Kidney (tissue), 14 donors: ENCODE results near the gene MARK2. TPM values are rescaled to one million over a fixed set of nuclear protein-coding genes. Genes with fewer than 3 reads are reported as not detected.

ENCODE experiments used
- DNase-seq, 5 donors: peaks; one replicate each; pipeline ENCODE4 v3.0.0-alpha.2; 2013 to 2020
- FAIRE-seq: peaks from 2 replicates; lab custom pipeline; 2012; peaks lifted over from hg19 to GRCh38; lab: Jason Lieb, UNC
- H3K27ac ChIP-seq, 2 donors: one replicate each; pipeline ENCODE4 v1.7.0; 2013; ENCODE audit warnings: low read depth in 2 of 2, low read length in 2 of 2, inconsistent platforms in 1 of 2
- H3K27me3 ChIP-seq: one replicate; pipeline ENCODE4 v1.7.1; 2013; ENCODE audit warnings: low read length, inconsistent platforms; ENCODE audit not compliant: control insufficient read depth, insufficient read depth
- H3K36me3 ChIP-seq, 3 donors: one replicate each; pipeline versions ENCODE4 v1.7.0 to v1.7.1; 2013; ENCODE audit warnings: low read length in 3 of 3, control low read depth in 1 of 3, inconsistent platforms in 1 of 3; ENCODE audit not compliant: insufficient read depth in 3 of 3, control insufficient read depth in 2 of 3
- H3K4me1 ChIP-seq, 3 donors: one replicate each; pipeline versions ENCODE4 v1.7.0 to v1.7.1; 2013; ENCODE audit warnings: low read length in 3 of 3, inconsistent platforms in 1 of 3, low read depth in 1 of 3; ENCODE audit not compliant: control insufficient read depth in 2 of 3, insufficient read depth in 2 of 3
- H3K4me3 ChIP-seq, 3 donors: one replicate each; pipeline versions ENCODE4 v1.7.0 to v1.8.1; 2013; ENCODE audit warnings: low read length in 3 of 3, control low read depth in 1 of 3, inconsistent platforms in 1 of 3
- H3K9ac ChIP-seq, 3 donors: one replicate each; pipeline versions ENCODE4 v1.7.0 to v1.7.1; 2013; ENCODE audit warnings: low read length in 3 of 3, control low read depth in 1 of 3, inconsistent platforms in 1 of 3
- H3K9me3 ChIP-seq, 3 donors: one replicate each; pipeline versions ENCODE4 v1.7.0 to v1.7.1; 2013; ENCODE audit warnings: low read length in 3 of 3, control low read depth in 1 of 3, inconsistent platforms in 1 of 3; ENCODE audit not compliant: control insufficient read depth in 2 of 3, insufficient read depth in 1 of 3
- intact Hi-C: fragments of 100-400 bp; cut with DNase I; formaldehyde crosslinking; loops from one replicate; pipeline ENCODE4 v1.11.1; 2022
- polyA plus RNA-seq: library from polyadenylated mRNA; stranded (reverse); fragments of 350-450 nt; fragmentation: Illumina TruSeq; extraction: RNeasy Lipid Tissue Mini Kit (QIAGEN cat#74804); gene quantifications from one replicate; pipeline ENCODE4 v1.2.3, GENCODE V29; 2014; ENCODE audit warnings: low read depth, low replicate concordance; ENCODE audit not compliant: insufficient read depth
- total RNA-seq: library from RNA; stranded (reverse); fragmentation: NEBNext Ultra II Directional; extraction: Animal tissue kit (Norgen Biotek cat#: 25700); gene quantifications from one replicate; pipeline ENCODE4 v1.2.1, GENCODE V29; 2021
- TF ChIP-seq, protein P1 (sequence below): IDR thresholded peaks from 3 replicates; pipeline ENCODE4 v1.5.1; 2012; ENCODE audit warnings: mild to moderate bottlenecking, moderate library complexity, borderline replicate concordance; ENCODE audit not compliant: insufficient read depth; ENCODE audit errors: extremely low read depth
- donor health status: control.
- donor health status: control.
- donor health status: control.
- donor health status: control.
- donor health status: control.
- donor health status: DM: yes; HTN: yes; CAD: no.
- donor health status: Normal renal cell carcinoma (clear cell type).

Gene MARK2
- total and polyA plus RNA-seq, 2 donors from 2014 or later, result 11.7 to 42.6 TPM

DNA sequence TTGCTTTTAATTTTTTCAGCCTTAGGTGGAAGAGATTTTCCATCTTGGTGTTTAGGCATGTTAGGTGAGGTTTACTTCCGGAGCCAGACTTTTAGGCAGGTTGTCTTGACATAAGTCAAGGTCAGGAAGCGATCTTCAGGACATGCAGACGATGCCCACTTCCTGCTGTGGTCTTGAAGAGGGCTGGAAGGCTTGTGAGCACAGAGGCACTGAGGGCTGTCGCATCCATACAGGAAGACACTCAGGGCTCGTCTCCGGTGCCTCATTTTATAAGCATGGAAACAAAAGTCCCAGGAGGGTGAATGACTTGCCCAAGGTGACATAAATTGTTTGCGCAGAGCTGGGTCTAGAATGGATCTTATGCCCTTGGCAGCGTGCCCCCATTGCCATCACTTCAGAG is 30.8 kb downstream of the MARK2 start:
- no peaks in the 10 kb centered on the region for H3K36me3 ChIP-seq
- H3K4me3 ChIP-seq, result no peak overlapping the region
- peaks cover 5 to 57% (median 46%) of the 10 kb centered on the region in 3 donors for H3K4me1 ChIP-seq
- DNase-seq (no peak), FAIRE-seq (no peak)
- H3K9me3 ChIP-seq, result no peaks in the 10 kb centered on the region
- intact Hi-C loops, result no loop called here
- TF ChIP-seq, protein P1, sequence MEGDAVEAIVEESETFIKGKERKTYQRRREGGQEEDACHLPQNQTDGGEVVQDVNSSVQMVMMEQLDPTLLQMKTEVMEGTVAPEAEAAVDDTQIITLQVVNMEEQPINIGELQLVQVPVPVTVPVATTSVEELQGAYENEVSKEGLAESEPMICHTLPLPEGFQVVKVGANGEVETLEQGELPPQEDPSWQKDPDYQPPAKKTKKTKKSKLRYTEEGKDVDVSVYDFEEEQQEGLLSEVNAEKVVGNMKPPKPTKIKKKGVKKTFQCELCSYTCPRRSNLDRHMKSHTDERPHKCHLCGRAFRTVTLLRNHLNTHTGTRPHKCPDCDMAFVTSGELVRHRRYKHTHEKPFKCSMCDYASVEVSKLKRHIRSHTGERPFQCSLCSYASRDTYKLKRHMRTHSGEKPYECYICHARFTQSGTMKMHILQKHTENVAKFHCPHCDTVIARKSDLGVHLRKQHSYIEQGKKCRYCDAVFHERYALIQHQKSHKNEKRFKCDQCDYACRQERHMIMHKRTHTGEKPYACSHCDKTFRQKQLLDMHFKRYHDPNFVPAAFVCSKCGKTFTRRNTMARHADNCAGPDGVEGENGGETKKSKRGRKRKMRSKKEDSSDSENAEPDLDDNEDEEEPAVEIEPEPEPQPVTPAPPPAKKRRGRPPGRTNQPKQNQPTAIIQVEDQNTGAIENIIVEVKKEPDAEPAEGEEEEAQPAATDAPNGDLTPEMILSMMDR, result no peak
- H3K27ac ChIP-seq, result peak overlapping the region; percentile 27 to 30
- H3K27me3 ChIP-seq, result no peaks in the 10 kb centered on the region
- peak overlapping the region in 1 of 3 donors; percentile 27 for H3K9ac ChIP-seq

DNA sequence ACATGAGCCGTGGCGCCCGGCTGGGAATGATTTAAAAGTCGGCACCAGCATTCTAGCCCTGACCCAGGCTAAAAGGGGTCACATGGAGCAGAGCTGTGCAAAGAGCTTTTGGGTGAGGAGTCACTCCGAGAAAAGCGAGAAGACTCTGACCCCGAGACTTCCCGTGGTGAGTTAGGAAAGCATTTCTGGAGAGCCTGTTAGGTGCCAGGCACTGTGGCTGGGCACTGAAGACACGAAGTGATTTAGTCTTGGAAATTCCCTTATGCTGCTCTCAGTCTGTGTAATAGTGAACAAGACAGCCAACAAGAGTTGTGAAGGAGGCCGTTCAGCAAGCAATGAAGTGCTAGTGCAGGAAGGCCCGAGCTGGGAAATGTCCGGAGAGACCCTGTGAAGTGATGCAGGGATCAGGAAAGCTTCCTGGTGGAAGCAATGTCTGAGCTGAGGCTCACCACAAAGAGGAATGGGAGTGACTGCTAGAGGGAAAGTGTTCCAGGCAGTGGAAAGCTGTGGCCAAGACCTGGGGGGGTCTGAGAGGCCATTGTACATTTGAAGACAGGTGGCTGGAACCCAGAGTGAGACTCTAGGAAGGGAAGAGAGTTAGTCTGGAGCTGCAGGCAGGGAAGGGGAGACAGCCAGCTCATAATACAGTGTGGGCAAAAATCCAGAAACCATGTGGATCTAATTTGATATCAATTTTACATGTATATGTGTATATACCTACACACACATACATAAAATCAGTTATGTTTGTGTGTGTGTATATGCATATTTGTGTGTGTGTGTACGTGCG is 31.6 kb downstream of the MARK2 start:
- no peaks in the 10 kb centered on the region for H3K36me3 ChIP-seq
- H3K27ac ChIP-seq, result peak overlapping the region in 1 of 2 donors; percentile 34
- no peak overlapping the region for H3K9ac ChIP-seq
- H3K4me3 ChIP-seq, result no peak overlapping the region
- FAIRE-seq (no peak), DNase-seq (peak in 1 of 5 donors; percentile 45)
- no peaks in the 10 kb centered on the region for H3K9me3 ChIP-seq
- intact Hi-C loops, result no loop called here
- no peaks in the 10 kb centered on the region for H3K27me3 ChIP-seq
- peaks cover 5 to 56% (median 47%) of the 10 kb centered on the region in 3 donors for H3K4me1 ChIP-seq
- TF ChIP-seq, protein P1, result no peak

- peak; percentile 59 for FAIRE-seq
- DNase-seq, result peak; percentile 79 to 92 (median 86)
- TF ChIP-seq, protein P1, result peak; percentile 59
- intact Hi-C loops, result no loop called here
- Histone ChIP-seq H3K36me3 (no peaks in the 10 kb centered on the region), H3K4me1 (peaks cover 5 to 52% (median 43%) of the 10 kb centered on the region in 3 donors), H3K27ac (peak overlapping the region; percentile 53 to 71), H3K27me3 (no peaks in the 10 kb centered on the region), H3K4me3 (peak overlapping the region; percentile 2 to 13 (median 7)), H3K9ac (peak overlapping the region in 1 of 3 donors; percentile 5), H3K9me3 (no peaks in the 10 kb centered on the region)
Measured at GRCh38 chr11:63871962-63872799, 33.3 kb downstream of the MARK2 start.
